IMR-90 (cell line): ENCODE results near the gene CA7. TPM values are rescaled to one million over a fixed set of nuclear protein-coding genes. Genes with fewer than 3 reads are reported as not detected.

Experiments
- ATAC-seq: fragments of 200-7000 bp; cut with Tn5 transposase; 2 replicates; pipeline ENCODE4 v1.9.1; 2020; ENCODE audit warnings: low read depth, mild to moderate bottlenecking, moderate library complexity
- BruUV-seq: library from RNA; stranded (reverse); fragments of 400-500 nt; replicated peaks from 2 replicates; lab custom pipeline; 2021; lab: Mats Ljungman, UMichigan
- CTCF ChIA-PET: fragments of 300-600 bp; formaldehyde crosslinking; extraction: SDS; loops from one replicate; lab custom pipeline; 2021; ENCODE audit warnings: antibody characterized with exemption; lab: Yijun Ruan, JAX
- POLR2A ChIA-PET: fragments of 300-600 bp; sonication (Branson Sonifier 250); formaldehyde crosslinking; loops from one replicate; lab custom pipeline; 2022; ENCODE audit warnings: antibody characterized with exemption; ENCODE audit not compliant: unreplicated experiment; lab: Charles Lee
- DNase-seq: peaks from one replicate; pipeline ENCODE4 v3.0.0; 2013
- H2AFZ ChIP-seq: replicated peaks from 2 replicates; pipeline ENCODE3; 2013; ENCODE audit warnings: low read length, mild to moderate bottlenecking; ENCODE audit not compliant: poor library complexity
- H2AK5ac ChIP-seq: 2 replicates; pipeline ENCODE4 v1.6.1; 2013; ENCODE audit warnings: low read depth, low read length, inconsistent platforms
- H2AK9ac ChIP-seq: replicated peaks from 2 replicates; pipeline ENCODE3; 2013; ENCODE audit warnings: mild to moderate bottlenecking, low read depth, low read length, moderate library complexity; ENCODE audit not compliant: poor library complexity
- H2BK120ac ChIP-seq: 2 replicates; pipeline ENCODE4 v1.6.1; 2013; ENCODE audit warnings: low read depth, low read length, inconsistent platforms
- H2BK15ac ChIP-seq: 3 replicates; pipeline ENCODE4 v1.6.1; 2013; ENCODE audit warnings: low read depth, low read length, inconsistent platforms
- H2BK20ac ChIP-seq: 2 replicates; pipeline ENCODE4 v1.6.1; 2013; ENCODE audit warnings: low read depth, mild to moderate bottlenecking, inconsistent platforms, low read length, moderate library complexity
- H2BK5ac ChIP-seq: 2 replicates; pipeline ENCODE4 v1.6.1; 2013; ENCODE audit warnings: mild to moderate bottlenecking, low read depth, low read length, inconsistent platforms; ENCODE audit not compliant: poor library complexity, severe bottlenecking
- H3K14ac ChIP-seq: replicated peaks from 2 replicates; pipeline ENCODE4 v1.6.1; 2013; ENCODE audit warnings: low read depth, low read length, inconsistent platforms
- H3K18ac ChIP-seq: 2 replicates; pipeline ENCODE4 v1.6.1; 2013; ENCODE audit warnings: low read depth, low read length, control low read depth
- H3K23ac ChIP-seq: 2 replicates; pipeline ENCODE4 v1.6.1; 2013; ENCODE audit warnings: low read depth, low read length, inconsistent platforms
- H3K27ac ChIP-seq: 2 replicates; pipeline ENCODE4 v1.5.1; 2013; ENCODE audit warnings: mild to moderate bottlenecking, control low read depth, low read length; ENCODE audit not compliant: insufficient read depth
- H3K27me3 ChIP-seq: 2 replicates; pipeline ENCODE4 v1.6.1; 2013; ENCODE audit warnings: low read length; ENCODE audit not compliant: control insufficient read depth, insufficient read depth
- H3K36me3 ChIP-seq: 2 replicates; pipeline ENCODE4 v1.6.1; 2013; ENCODE audit warnings: low read length, mixed read lengths; ENCODE audit not compliant: control insufficient read depth, insufficient read depth
- H3K4ac ChIP-seq: 2 replicates; pipeline ENCODE4 v1.6.1; 2013; ENCODE audit warnings: low read depth, low read length, inconsistent platforms
- H3K4me1 ChIP-seq: 2 replicates; pipeline ENCODE4 v1.6.1; 2013; ENCODE audit warnings: low read length, mixed read lengths; ENCODE audit not compliant: control insufficient read depth, insufficient read depth
- H3K4me2 ChIP-seq: 2 replicates; pipeline ENCODE4 v1.6.1; 2013; ENCODE audit warnings: low read depth, mild to moderate bottlenecking, control low read depth, low read length, moderate library complexity
- H3K4me3 ChIP-seq: 2 replicates; pipeline ENCODE4 v1.5.1; 2013; ENCODE audit warnings: low read depth, mild to moderate bottlenecking, control low read depth, low read length, moderate library complexity; ENCODE audit not compliant: insufficient read depth
- H3K56ac ChIP-seq: 2 replicates; pipeline ENCODE4 v1.6.1; 2013; ENCODE audit warnings: low read length, inconsistent platforms; ENCODE audit not compliant: insufficient read depth; ENCODE audit errors: extremely low read depth
- H3K79me1 ChIP-seq, 2 experiments: 2 replicates each; pipeline ENCODE4 v1.6.1; 2013; ENCODE audit warnings: low read length in 2 of 2, inconsistent platforms in 1 of 2, low read depth in 1 of 2
- H3K9ac ChIP-seq: 2 replicates; pipeline ENCODE4 v1.6.1; 2013; ENCODE audit warnings: low read depth, low read length, control low read depth
- H3K9me1 ChIP-seq: 2 replicates; pipeline ENCODE4 v1.6.1; 2013; ENCODE audit warnings: low read length, inconsistent platforms; ENCODE audit not compliant: insufficient read depth
- H3K9me3 ChIP-seq: 2 replicates; pipeline ENCODE4 v1.6.1; 2013; ENCODE audit warnings: low read length; ENCODE audit not compliant: control insufficient read depth, insufficient read depth
- H4K20me1 ChIP-seq: 2 replicates; pipeline ENCODE4 v1.6.1; 2013; ENCODE audit warnings: low read length, inconsistent platforms; ENCODE audit not compliant: insufficient read depth
- H4K5ac ChIP-seq: 2 replicates; pipeline ENCODE4 v1.6.1; 2013; ENCODE audit warnings: mild to moderate bottlenecking, low read depth, low read length, control low read depth
- H4K8ac ChIP-seq, 2 experiments: 2 replicates each; pipeline ENCODE4 v1.6.1; 2013; ENCODE audit warnings: low read depth in 2 of 2, low read length in 2 of 2, control low read depth in 1 of 2, inconsistent platforms in 1 of 2
- H4K91ac ChIP-seq: 2 replicates; pipeline ENCODE4 v1.6.1; 2013; ENCODE audit warnings: low read depth, low read length, inconsistent platforms; ENCODE audit not compliant: insufficient read depth
- BHLHE40 ChIP-seq: fragments of 150-350 bp; IDR thresholded peaks from 2 replicates; pipeline ENCODE4 v1.6.1; 2016; ENCODE audit warnings: mild to moderate bottlenecking, low read depth, low read length
- MAFK ChIP-seq: IDR thresholded peaks from 2 replicates; pipeline ENCODE4 v1.6.1; 2012; ENCODE audit warnings: low read depth, low read length, improper control_type of control experiment
- MAZ ChIP-seq: IDR thresholded peaks from 2 replicates; pipeline ENCODE4 v1.6.1; 2012; ENCODE audit warnings: low read depth, mild to moderate bottlenecking, low read length, improper control_type of control experiment, moderate library complexity, borderline replicate concordance
- MXI1 ChIP-seq: IDR thresholded peaks from 2 replicates; pipeline ENCODE4 v1.6.1; 2012; ENCODE audit warnings: low read depth, mild to moderate bottlenecking, low read length, moderate library complexity, borderline replicate concordance
- NFE2L2 ChIP-seq: fragments of 150-350 bp; IDR thresholded peaks from 2 replicates; pipeline ENCODE4 v1.6.1; 2016; ENCODE audit warnings: low read depth, mild to moderate bottlenecking, low read length
- RCOR1 ChIP-seq: IDR thresholded peaks from 2 replicates; pipeline ENCODE4 v1.6.1; 2012; ENCODE audit warnings: mild to moderate bottlenecking, low read length, improper control_type of control experiment; ENCODE audit not compliant: insufficient replicate concordance
- RFX5 ChIP-seq: IDR thresholded peaks from 2 replicates; pipeline ENCODE4 v1.8.0; 2012; ENCODE audit warnings: low read depth, mild to moderate bottlenecking, low read length, moderate library complexity
- SMC3 ChIP-seq: fragments of 150-350 bp; IDR thresholded peaks from 2 replicates; pipeline ENCODE4 v1.6.1; 2016; ENCODE audit warnings: low read depth, mild to moderate bottlenecking, antibody characterized with exemption, low read length, moderate library complexity
- WGBS, 2 experiments: methylation state at CpG; one replicate each; pipeline versions ENCODE4 v1.1.5 to v1.1.7; 2013; ENCODE audit warnings: missing lambda C conversion rate in 2 of 2; ENCODE audit not compliant: insufficient read length in 1 of 2; ENCODE audit errors: extremely low coverage in 2 of 2; 5-methylcytosine and 5-hydroxymethylcytosine counted together
- dilution Hi-C: fragments of 300-500 bp; cut with HindIII; formaldehyde crosslinking; loops from one replicate; pipeline ENCODE4 v1.14.3; 2018; ENCODE audit warnings: low sequenced_read_pairs; ENCODE audit not compliant: unreplicated experiment
- in situ Hi-C: fragments of 300-500 bp; cut with MboI; formaldehyde crosslinking; loops from 3 replicates; pipeline ENCODE4 v1.14.3; 2019; ENCODE audit warnings: low sequenced_read_pairs, inconsistent platforms, mixed read lengths
- intact Hi-C: fragments of 100-400 bp; cut with micrococcal nuclease; formaldehyde crosslinking; loops from 2 replicates; pipeline ENCODE4 v1.10.0; 2022
- polyA plus RNA-seq, 3 experiments: library from polyadenylated mRNA; depleted of rRNA; stranded (reverse); fragments of >200 nt; gene quantifications; 2 replicates each; pipeline ENCODE4 v1.2.3, GENCODE V29; 2012; ENCODE audit warnings: low replicate concordance in 1 of 3
- total RNA-seq: library from RNA; depleted of rRNA; stranded (reverse); fragments of >200 nt; gene quantifications from 2 replicates; pipeline ENCODE4 v1.2.3, GENCODE V29; 2012
- TF ChIP-seq, protein P1 (sequence below): conservative IDR thresholded peaks from 2 replicates; pipeline ENCODE4 v1.5.1; 2012; ENCODE audit warnings: mild to moderate bottlenecking, low read depth, low read length, improper control_type of control experiment
- TF ChIP-seq, protein P2 (sequence below): fragments of 150-350 bp; IDR thresholded peaks from 2 replicates; pipeline ENCODE4 v1.6.1; 2017; ENCODE audit warnings: mild to moderate bottlenecking, antibody characterized with exemption, low read length, low read depth
- TF ChIP-seq, protein P3 (sequence below): fragments of 150-350 bp; IDR thresholded peaks from 2 replicates; pipeline ENCODE4 v1.6.1; 2016; ENCODE audit warnings: low read depth, mild to moderate bottlenecking, low read length, moderate library complexity, borderline replicate concordance

The CA7 gene
- total and polyA plus RNA-seq, 2 of the 4 experiments (the other 2 are of a cell fraction) = not detected

DNA sequence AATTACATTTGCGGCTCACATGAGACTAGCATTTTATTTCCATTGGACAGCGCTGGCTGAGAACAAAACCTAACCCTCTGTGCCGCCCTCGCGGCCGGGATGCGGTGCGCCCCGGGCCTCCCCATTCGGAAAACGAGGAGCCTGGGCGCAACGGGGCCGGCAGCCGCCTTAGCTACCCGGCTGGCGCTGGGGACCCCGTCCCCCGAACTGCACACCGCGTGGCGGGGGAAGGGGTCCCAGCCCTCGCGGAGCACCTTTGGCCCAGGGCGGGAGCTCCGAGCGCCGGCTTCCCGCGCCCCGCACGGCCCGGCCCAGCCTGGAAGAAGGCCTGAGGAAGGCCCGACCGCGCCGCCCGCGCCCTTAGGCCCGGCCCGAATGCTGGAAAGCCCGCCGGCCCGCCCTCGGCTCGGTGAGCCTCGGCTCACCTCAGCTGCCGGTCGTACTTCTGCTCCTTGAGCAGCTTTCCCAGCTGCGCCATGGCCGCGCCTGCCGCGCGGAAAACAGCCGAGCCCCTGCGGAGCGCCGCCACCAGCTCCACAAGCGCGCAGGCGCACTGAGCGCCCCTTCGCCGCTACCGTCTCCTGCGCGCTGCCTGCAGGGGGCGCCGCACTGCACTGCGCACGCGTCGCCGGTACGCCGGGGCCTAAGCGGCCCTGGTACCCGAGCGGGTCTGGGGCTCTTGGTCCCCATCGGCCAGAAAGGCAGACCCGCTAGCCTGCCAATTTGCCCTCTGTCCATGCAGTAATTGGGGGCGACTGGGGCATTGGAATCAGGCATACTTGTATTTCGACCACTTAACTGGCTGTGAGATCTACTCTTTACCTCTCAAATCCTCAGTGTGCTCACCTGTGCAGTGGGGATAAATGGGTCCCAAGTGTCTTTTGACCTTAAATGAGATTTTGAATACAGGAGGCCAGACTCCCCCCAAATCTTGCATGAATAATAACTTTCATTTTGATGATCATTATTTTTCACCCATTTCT lies 13.5 kb upstream of the CA7 start, which contains the start of gene NAE1 (continued):
- TF ChIP-seq, protein P1, sequence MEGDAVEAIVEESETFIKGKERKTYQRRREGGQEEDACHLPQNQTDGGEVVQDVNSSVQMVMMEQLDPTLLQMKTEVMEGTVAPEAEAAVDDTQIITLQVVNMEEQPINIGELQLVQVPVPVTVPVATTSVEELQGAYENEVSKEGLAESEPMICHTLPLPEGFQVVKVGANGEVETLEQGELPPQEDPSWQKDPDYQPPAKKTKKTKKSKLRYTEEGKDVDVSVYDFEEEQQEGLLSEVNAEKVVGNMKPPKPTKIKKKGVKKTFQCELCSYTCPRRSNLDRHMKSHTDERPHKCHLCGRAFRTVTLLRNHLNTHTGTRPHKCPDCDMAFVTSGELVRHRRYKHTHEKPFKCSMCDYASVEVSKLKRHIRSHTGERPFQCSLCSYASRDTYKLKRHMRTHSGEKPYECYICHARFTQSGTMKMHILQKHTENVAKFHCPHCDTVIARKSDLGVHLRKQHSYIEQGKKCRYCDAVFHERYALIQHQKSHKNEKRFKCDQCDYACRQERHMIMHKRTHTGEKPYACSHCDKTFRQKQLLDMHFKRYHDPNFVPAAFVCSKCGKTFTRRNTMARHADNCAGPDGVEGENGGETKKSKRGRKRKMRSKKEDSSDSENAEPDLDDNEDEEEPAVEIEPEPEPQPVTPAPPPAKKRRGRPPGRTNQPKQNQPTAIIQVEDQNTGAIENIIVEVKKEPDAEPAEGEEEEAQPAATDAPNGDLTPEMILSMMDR = peak; percentile 98
- no peak for TF ChIP-seq BHLHE40

DNA sequence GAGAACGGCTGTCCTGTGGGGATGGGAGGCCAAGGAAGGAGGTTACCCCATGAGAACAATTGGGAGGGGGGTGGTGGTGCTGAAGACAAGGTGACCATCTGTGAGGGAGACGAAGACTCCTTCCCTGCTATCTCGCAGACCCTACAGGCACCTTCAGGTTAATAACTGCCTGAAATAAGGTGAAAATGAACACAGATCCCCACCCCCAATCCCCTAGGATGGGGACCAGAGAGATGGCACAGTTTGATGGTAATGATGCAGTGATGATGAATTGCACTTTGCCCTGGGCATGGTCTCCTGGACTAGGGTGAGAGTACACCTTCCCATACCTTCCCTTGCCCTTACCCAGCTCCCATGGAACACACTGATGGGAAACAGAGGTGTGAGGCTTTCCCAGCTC lies 12.0 kb upstream of the CA7 start:
- Histone ChIP-seq H3K36me3 (peaks cover 3% of the 10 kb centered on the region), H3K27me3 (peaks cover 5% of the 10 kb centered on the region), H3K9me1 (peaks cover 6% of the 10 kb centered on the region; the same call in 1 of the 2 replicates), H2AK5ac (no peak overlapping the region), H4K8ac (no peak overlapping the region), H3K23ac (no peak overlapping the region), H2BK5ac (no peak overlapping the region), H3K9me3 (no peaks in the 10 kb centered on the region), H3K14ac (0 out of 2 replicates have a peak overlapping the region, but pooled peaks have one; percentile 8), H3K4ac (no peak overlapping the region; the same call in 1 of the 2 replicates), H3K4me2 (no peak overlapping the region), H3K18ac (no peak overlapping the region), H3K4me1 (peaks cover 12% of the 10 kb centered on the region), H2BK120ac (no peak overlapping the region), H4K5ac (no peak overlapping the region), H3K27ac (no peak overlapping the region), H3K79me1 (peaks cover 18 to 26% of the 10 kb centered on the region in 2 experiments), H3K56ac (no peak overlapping the region), H4K91ac (no peak overlapping the region), H3K9ac (no peak overlapping the region), H4K20me1 (peaks cover 6% of the 10 kb centered on the region; the same call in 1 of the 2 replicates), H2BK20ac (no peak overlapping the region), H2AK9ac (no peak overlapping the region), H3K4me3 (no peak overlapping the region), H2AFZ (no peak overlapping the region), H2BK15ac (no peak overlapping the region)
- dilution Hi-C loops (no loop called here), intact Hi-C loops (no loop called here), in situ Hi-C loops (no loop called here)
- WGBS, 2 experiments = no CpG with 5 or more reads among the region's 3 CpGs
- ATAC-seq (no peak), DNase-seq (no peak)
- CTCF ChIA-PET = no interaction called here
- no TSS peak for BruUV-seq
- POLR2A ChIA-PET = no interaction called here
- TF ChIP-seq, protein P2, sequence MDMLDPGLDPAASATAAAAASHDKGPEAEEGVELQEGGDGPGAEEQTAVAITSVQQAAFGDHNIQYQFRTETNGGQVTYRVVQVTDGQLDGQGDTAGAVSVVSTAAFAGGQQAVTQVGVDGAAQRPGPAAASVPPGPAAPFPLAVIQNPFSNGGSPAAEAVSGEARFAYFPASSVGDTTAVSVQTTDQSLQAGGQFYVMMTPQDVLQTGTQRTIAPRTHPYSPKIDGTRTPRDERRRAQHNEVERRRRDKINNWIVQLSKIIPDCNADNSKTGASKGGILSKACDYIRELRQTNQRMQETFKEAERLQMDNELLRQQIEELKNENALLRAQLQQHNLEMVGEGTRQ = no peak
- no peak for TF ChIP-seq MXI1
- TF ChIP-seq RCOR1 = no peak
- no peak for TF ChIP-seq MAFK
- no peak for TF ChIP-seq NFE2L2
- no peak for TF ChIP-seq MAZ
- TF ChIP-seq RFX5 = no peak
- TF ChIP-seq, protein P3, sequence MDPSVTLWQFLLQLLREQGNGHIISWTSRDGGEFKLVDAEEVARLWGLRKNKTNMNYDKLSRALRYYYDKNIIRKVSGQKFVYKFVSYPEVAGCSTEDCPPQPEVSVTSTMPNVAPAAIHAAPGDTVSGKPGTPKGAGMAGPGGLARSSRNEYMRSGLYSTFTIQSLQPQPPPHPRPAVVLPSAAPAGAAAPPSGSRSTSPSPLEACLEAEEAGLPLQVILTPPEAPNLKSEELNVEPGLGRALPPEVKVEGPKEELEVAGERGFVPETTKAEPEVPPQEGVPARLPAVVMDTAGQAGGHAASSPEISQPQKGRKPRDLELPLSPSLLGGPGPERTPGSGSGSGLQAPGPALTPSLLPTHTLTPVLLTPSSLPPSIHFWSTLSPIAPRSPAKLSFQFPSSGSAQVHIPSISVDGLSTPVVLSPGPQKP = no peak
- TF ChIP-seq SMC3 = no peak
